Upper lobe of left lung (tissue), 6 donors: ENCODE measurements around the gene SLC15A4. TPM values are rescaled to one million over a fixed set of nuclear protein-coding genes. Genes with fewer than 3 reads are reported as not detected.
"Not testable (repeated sequence)": the region's sequence is repeated elsewhere in the genome, so short reads cannot be mapped to it uniquely, and the experiment has no call there.

Experiments
- ATAC-seq, 2 donors: fragments of 200-7000 bp; cut with Tn5 transposase; one replicate each; pipeline ENCODE4 v1.9.1; 2022; ENCODE audit warnings: mild to moderate bottlenecking in 2 of 2, moderate library complexity in 2 of 2; ENCODE audit not compliant: low FRiP score in 2 of 2
- DNase-seq, 2 donors: peaks; one replicate each; pipeline ENCODE4 v3.0.0-alpha.2; 2019 to 2020
- H3K27ac ChIP-seq, 4 donors: fragments of 200-600 bp; sonication (generic); one replicate each; pipeline ENCODE4 v1.5.1; 2016 to 2019
- H3K27me3 ChIP-seq, 4 donors: fragments of 200-600 bp; sonication (generic); one replicate each; pipeline ENCODE4 v1.5.1; 2017 to 2019
- H3K36me3 ChIP-seq, 4 donors: fragments of 200-600 bp; sonication (generic); one replicate each; pipeline ENCODE4 v1.5.1; 2016 to 2019
- H3K4me1 ChIP-seq, 4 donors: fragments of 200-600 bp; sonication (generic); one replicate each; pipeline ENCODE4 v1.5.1; 2018 to 2019
- H3K4me3 ChIP-seq, 4 donors: fragments of 200-600 bp; sonication (generic); one replicate each; pipeline ENCODE4 v1.5.1; 2017 to 2019; ENCODE audit warnings: mild to moderate bottlenecking in 2 of 4, moderate library complexity in 1 of 4
- H3K9me3 ChIP-seq, 4 donors: fragments of 200-600 bp; sonication (generic); one replicate each; pipeline ENCODE4 v1.5.1; 2018 to 2019
- EP300 ChIP-seq, 4 donors: sonication (generic); formaldehyde crosslinking; IDR thresholded peaks; one replicate each; pipeline ENCODE4 v1.5.1; 2017; ENCODE audit warnings: antibody characterized with exemption in 4 of 4, control low read depth in 2 of 4
- POLR2A ChIP-seq, 4 donors: fragments of 450-650 bp; IDR thresholded peaks; one replicate each; pipeline ENCODE4 v1.5.1; 2016 to 2017; ENCODE audit warnings: antibody characterized with exemption in 4 of 4, mild to moderate bottlenecking in 2 of 4
- POLR2AphosphoS5 ChIP-seq, 2 donors: sonication (generic); formaldehyde crosslinking; IDR thresholded peaks; one replicate each; pipeline ENCODE4 v1.5.1; 2017; ENCODE audit warnings: antibody characterized with exemption in 2 of 2
- WGBS, 2 donors: methylation state at CpG; one replicate each; pipeline ENCODE4 v1.1.5; 2017 to 2018; 5-methylcytosine and 5-hydroxymethylcytosine counted together
- total RNA-seq, 6 donors: library from RNA; depleted of rRNA in 4 of 6; stranded (reverse); fragments of >200 nt in 4 of 6; gene quantifications; one replicate each; pipeline versions ENCODE4 v1.1.0 to v1.2.1, GENCODE V29; 2016 to 2021
- TF ChIP-seq, protein P1 (sequence below), 6 experiments: fragments of 450-650 bp in 4 of 6; fragments of 200-600 bp in 2 of 6; sonication (generic) in 2 of 6; IDR thresholded peaks; one replicate each; pipeline ENCODE4 v1.5.1; 2016 to 2019; ENCODE audit warnings: antibody characterized with exemption in 6 of 6
- donor health status: DM: no; HTN: no; CAD: no; lungs with moderate emphysema.
- donor health status: DM: no; HTN: yes; CAD: no; lungs with severe emphysema.

SLC15A4 gene
- total RNA-seq, 6 donors from 2014 or later = 21.0 to 58.7 (median 32.8) TPM

DNA sequence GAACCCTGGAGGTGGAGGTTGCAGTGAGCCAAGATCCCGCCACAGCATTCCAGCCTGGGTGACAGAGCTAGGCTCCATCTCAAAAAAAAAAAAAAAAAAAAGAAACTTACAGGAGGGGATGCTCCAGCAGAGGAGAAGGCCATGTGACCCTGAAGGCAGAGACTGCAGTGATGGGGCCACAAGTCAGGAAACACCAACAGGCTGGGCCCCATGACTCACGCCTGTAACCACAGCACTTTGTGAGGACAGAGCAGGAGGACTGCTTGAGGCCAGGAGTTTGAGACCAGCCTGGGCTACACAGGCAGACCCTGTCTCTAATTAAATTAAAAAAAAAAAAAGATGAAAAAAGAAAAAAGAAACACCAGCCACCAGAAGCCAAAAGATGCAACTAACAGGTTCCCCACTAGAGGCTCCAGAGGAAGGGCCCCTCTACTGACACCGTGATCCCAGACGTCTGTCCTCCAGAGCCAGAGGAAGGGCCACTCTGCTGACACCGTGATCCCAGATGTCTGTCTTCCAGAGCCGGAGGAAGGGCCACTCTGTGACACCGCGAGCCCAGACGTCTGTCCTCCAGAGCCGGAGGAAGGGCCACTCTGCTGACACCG is 20.4 kb upstream of the SLC15A4 start:
- Histone ChIP-seq H3K4me1 (no peaks in the 10 kb centered on the region), H3K4me3 (no peak overlapping the region), H3K36me3 (no peaks in the 10 kb centered on the region), H3K27ac (peak overlapping the region; percentile 12 to 58 (median 41)), H3K27me3 (no peaks in the 10 kb centered on the region), H3K9me3 (no peaks in the 10 kb centered on the region)
- 58 to 63% methylated on average over 11 of the region's 11 CpGs for WGBS, 2 donors
- peak in 1 of 2 donors; percentile 68 for ATAC-seq
- peak in 1 of 2 donors; percentile 30 for TF ChIP-seq POLR2AphosphoS5 (IDR thresholded peaks at IDR 0.05)
- no peak for TF ChIP-seq EP300 (IDR thresholded peaks at IDR 0.05)
- DNase-seq = peak in 1 of 2 donors; percentile 82

DNA sequence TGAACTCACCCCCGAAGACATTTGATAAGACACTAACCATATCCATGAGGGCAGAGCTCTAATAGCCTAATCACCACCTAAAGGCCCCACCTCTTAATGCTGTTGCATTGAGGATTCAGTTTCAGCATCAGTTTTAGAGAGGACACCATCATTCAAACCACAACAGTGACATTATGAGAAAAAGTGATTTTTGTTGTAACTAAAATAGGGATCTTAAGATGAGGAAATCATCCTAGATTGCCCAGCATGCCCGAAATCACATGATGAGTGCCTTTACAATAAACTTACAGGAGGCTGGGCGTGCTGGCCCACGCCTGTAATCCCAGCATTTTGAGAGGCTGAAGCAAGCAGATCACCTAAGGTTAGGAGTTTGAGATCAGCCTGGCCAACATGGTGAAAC is 19.8 kb upstream of the SLC15A4 start:
- Histone ChIP-seq H3K27ac (peak overlapping the region in 3 of 4 donors; percentile 26 to 48 (median 34)), H3K4me1 (no peaks in the 10 kb centered on the region), H3K27me3 (no peaks in the 10 kb centered on the region), H3K9me3 (no peaks in the 10 kb centered on the region), H3K4me3 (no peak overlapping the region), H3K36me3 (no peaks in the 10 kb centered on the region)
- ATAC-seq (peak; percentile 15 to 26), DNase-seq (no peak)
- 61 to 77% methylated on average over 4 of the region's 4 CpGs for WGBS, 2 donors
- TF ChIP-seq EP300 (IDR thresholded peaks at IDR 0.05) = no peak
- TF ChIP-seq POLR2AphosphoS5 (IDR thresholded peaks at IDR 0.05) = peak in 1 of 2 donors; percentile 19
- TF ChIP-seq, protein P1, sequence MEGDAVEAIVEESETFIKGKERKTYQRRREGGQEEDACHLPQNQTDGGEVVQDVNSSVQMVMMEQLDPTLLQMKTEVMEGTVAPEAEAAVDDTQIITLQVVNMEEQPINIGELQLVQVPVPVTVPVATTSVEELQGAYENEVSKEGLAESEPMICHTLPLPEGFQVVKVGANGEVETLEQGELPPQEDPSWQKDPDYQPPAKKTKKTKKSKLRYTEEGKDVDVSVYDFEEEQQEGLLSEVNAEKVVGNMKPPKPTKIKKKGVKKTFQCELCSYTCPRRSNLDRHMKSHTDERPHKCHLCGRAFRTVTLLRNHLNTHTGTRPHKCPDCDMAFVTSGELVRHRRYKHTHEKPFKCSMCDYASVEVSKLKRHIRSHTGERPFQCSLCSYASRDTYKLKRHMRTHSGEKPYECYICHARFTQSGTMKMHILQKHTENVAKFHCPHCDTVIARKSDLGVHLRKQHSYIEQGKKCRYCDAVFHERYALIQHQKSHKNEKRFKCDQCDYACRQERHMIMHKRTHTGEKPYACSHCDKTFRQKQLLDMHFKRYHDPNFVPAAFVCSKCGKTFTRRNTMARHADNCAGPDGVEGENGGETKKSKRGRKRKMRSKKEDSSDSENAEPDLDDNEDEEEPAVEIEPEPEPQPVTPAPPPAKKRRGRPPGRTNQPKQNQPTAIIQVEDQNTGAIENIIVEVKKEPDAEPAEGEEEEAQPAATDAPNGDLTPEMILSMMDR (IDR thresholded peaks at IDR 0.05) = no peak
- no peak for TF ChIP-seq POLR2A (IDR thresholded peaks at IDR 0.05)

DNA sequence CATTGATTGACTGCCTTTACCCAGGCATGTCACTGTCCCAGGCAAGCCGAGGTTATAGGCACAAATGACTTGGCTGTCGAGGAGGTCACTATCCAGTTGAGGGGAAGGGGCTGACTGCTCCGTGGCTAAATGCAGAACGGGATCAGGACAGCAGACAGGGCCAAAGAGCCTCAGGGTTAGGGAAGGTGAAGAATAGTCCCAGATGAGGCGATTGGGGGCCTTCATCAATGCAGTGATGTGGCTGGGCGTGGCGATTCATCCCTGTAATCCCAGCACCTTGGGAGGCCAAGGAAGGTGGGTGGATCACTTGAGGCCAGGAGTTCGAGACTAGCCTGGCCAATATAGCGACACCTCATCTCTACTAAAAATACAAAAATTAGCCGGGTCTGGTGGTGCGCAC is 18.8 kb upstream of the SLC15A4 start:
- Histone ChIP-seq H3K27me3 (no peaks in the 10 kb centered on the region), H3K36me3 (no peaks in the 10 kb centered on the region), H3K4me1 (no peaks in the 10 kb centered on the region), H3K27ac (no peak overlapping the region), H3K4me3 (no peak overlapping the region), H3K9me3 (no peaks in the 10 kb centered on the region)
- 88 to 92% methylated on average over 11 of the region's 11 CpGs for WGBS, 2 donors
- no peak for DNase-seq
- ATAC-seq = no peak
- no peak for TF ChIP-seq POLR2A (IDR thresholded peaks at IDR 0.05)
- TF ChIP-seq, protein P1 (IDR thresholded peaks at IDR 0.05) = no peak
- TF ChIP-seq EP300 (IDR thresholded peaks at IDR 0.05) = no peak
- no peak for TF ChIP-seq POLR2AphosphoS5 (IDR thresholded peaks at IDR 0.05)

DNA sequence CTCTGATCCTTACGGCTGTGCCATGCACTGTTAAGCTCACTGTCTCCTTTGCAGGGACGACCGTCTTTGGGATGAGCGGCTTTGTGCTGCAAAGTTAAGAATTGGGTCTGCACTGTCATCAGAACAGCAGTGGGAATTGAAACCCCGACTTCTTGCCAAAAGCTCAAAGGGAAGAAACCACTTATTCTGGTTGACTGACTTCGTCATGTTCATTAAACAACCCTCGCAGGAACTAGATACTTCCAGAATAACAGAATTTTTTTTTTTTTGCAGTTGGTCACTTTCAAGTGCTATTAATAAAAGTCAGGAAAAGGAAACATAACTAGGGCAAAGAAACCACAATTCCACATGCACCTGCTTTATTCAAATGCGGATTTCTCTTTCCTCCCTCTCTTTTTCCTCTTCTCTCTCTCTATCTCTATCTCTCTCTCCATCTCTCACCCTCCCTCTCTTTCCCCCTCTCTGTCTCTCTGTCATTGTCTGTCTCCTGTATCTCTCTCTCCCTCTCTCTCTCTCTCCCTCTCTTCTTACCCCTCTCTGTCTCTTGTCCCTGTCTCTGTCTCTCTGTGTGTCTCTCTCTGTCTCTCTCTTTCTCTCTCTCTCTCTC is 17.2 kb upstream of the SLC15A4 start:
- TF ChIP-seq, protein P1 (IDR thresholded peaks at IDR 0.05) = no peak
- no peak for TF ChIP-seq POLR2AphosphoS5 (IDR thresholded peaks at IDR 0.05)
- TF ChIP-seq EP300 (IDR thresholded peaks at IDR 0.05) = no peak
- no peak for TF ChIP-seq POLR2A (IDR thresholded peaks at IDR 0.05)
- 32 to 39% methylated on average over 8 of the region's 8 CpGs for WGBS, 2 donors
- Histone ChIP-seq H3K27me3 (no peaks in the 10 kb centered on the region), H3K36me3 (no peaks in the 10 kb centered on the region), H3K9me3 (no peaks in the 10 kb centered on the region), H3K27ac (no peak overlapping the region), H3K4me3 (no peak overlapping the region), H3K4me1 (no peaks in the 10 kb centered on the region)
- no peak for DNase-seq
- ATAC-seq = peak in 1 of 2 donors; percentile 42

DNA sequence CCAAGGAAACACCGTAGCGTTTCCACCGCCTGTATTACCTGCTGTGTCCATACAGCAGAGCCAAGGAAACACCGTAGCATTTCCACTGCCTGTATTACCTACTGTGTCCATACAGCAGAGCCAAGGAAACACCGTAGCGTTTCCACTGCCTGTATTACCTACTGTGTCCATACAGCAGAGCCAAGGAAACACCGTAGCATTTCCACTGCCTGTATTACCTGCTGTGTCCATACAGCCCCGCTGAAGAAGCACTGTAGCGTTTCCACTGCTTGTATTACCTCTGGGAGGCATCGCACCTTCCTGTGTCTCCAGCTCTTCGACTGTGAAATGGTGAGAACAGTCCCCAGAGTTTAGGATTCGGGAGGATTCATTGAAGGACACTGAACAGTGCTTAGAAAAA is 16.1 kb upstream of the SLC15A4 start:
- 73 to 76% methylated on average over 11 to 12 of the region's 12 CpGs for WGBS, 2 donors
- H3K27ac ChIP-seq, H3K27me3 ChIP-seq, H3K4me3 ChIP-seq, ATAC-seq, H3K9me3 ChIP-seq, H3K4me1 ChIP-seq, H3K36me3 ChIP-seq, DNase-seq: not testable (repeated sequence)

DNA sequence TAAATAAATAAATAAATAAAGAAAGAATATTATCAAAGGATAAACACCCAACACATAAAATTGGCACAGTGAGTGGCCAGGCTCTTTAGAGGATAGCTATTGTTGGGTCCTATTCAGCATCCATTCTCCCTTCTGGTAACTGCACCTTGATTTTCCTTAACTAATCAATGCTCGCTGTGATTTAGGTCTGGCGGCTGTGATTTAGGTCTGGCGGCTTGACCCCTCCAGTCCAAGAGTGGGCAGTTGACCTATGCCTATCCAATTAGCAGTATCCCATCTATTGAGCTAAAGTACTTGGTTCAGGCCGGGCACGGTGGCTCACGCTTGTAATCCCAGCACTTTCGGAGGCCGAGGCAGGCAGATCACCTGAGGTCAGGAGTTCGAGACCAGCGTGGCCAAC is 9.7 kb upstream of the SLC15A4 start:
- Histone ChIP-seq H3K9me3 (no peaks in the 10 kb centered on the region), H3K4me1 (no peaks in the 10 kb centered on the region), H3K27ac (no peak overlapping the region), H3K27me3 (no peaks in the 10 kb centered on the region), H3K36me3 (no peaks in the 10 kb centered on the region), H3K4me3 (no peak overlapping the region)
- DNase-seq (no peak), ATAC-seq (no peak)
- no peak for TF ChIP-seq POLR2AphosphoS5 (IDR thresholded peaks at IDR 0.05)
- TF ChIP-seq EP300 (IDR thresholded peaks at IDR 0.05) = no peak
- TF ChIP-seq, protein P1 (IDR thresholded peaks at IDR 0.05) = no peak
- no peak for TF ChIP-seq POLR2A (IDR thresholded peaks at IDR 0.05)
- WGBS, 2 donors = 97 to 98% methylated on average over 10 of the region's 10 CpGs
